ENCODE measurements around the gene C1orf159. TPM values are rescaled to one million over a fixed set of nuclear protein-coding genes. Genes with fewer than 3 reads are reported as not detected.

C1orf159 gene
- total and polyA plus RNA-seq, 4 donors: 3.9 to 7.0 (median 4.7) TPM

GRCh38 chr1:1080951-1081310 lies 35.0 kb downstream of the C1orf159 start:
- 66% methylated on average over 9 of the region's 9 CpGs for WGBS
- no peak for DNase-seq (ENCODE audit: low spot score)

More at GRCh38 chr1:1080951-1081310, 35.0 kb downstream of the C1orf159 start:
- TF ChIP-seq RXRA (IDR thresholded peaks at IDR 0.05) (no peak), GABPA (IDR thresholded peaks at IDR 0.05 in 1 of 2, conservative IDR thresholded peaks at IDR 0.05 in 1 of 2) (no peak), ATF3 (IDR thresholded peaks at IDR 0.05) (no peak), TAF1 (conservative IDR thresholded peaks at IDR 0.05) (no peak), MAX (IDR thresholded peaks at IDR 0.05) (no peak), HNF4G (IDR thresholded peaks at IDR 0.05) (no peak), JUND (IDR thresholded peaks at IDR 0.05) (no peak), YY1 (IDR thresholded peaks at IDR 0.05) (no peak), SP1 (IDR thresholded peaks at IDR 0.05) (no peak), RAD21 (IDR thresholded peaks at IDR 0.05) (no peak), NR2F2 (IDR thresholded peaks at IDR 0.05) (no peak), FOXA2 (IDR thresholded peaks at IDR 0.05) (no peak), FOXA1 (IDR thresholded peaks at IDR 0.05) (no peak), EGR1 (IDR thresholded peaks at IDR 0.05; ENCODE audit: low read depth in 2 of 2) (no peak), HNF4A (conservative IDR thresholded peaks at IDR 0.05) (no peak)
- TF ChIP-seq, protein P1, sequence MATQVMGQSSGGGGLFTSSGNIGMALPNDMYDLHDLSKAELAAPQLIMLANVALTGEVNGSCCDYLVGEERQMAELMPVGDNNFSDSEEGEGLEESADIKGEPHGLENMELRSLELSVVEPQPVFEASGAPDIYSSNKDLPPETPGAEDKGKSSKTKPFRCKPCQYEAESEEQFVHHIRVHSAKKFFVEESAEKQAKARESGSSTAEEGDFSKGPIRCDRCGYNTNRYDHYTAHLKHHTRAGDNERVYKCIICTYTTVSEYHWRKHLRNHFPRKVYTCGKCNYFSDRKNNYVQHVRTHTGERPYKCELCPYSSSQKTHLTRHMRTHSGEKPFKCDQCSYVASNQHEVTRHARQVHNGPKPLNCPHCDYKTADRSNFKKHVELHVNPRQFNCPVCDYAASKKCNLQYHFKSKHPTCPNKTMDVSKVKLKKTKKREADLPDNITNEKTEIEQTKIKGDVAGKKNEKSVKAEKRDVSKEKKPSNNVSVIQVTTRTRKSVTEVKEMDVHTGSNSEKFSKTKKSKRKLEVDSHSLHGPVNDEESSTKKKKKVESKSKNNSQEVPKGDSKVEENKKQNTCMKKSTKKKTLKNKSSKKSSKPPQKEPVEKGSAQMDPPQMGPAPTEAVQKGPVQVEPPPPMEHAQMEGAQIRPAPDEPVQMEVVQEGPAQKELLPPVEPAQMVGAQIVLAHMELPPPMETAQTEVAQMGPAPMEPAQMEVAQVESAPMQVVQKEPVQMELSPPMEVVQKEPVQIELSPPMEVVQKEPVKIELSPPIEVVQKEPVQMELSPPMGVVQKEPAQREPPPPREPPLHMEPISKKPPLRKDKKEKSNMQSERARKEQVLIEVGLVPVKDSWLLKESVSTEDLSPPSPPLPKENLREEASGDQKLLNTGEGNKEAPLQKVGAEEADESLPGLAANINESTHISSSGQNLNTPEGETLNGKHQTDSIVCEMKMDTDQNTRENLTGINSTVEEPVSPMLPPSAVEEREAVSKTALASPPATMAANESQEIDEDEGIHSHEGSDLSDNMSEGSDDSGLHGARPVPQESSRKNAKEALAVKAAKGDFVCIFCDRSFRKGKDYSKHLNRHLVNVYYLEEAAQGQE (IDR thresholded peaks at IDR 0.05): no peak
- TF ChIP-seq, protein P2, sequence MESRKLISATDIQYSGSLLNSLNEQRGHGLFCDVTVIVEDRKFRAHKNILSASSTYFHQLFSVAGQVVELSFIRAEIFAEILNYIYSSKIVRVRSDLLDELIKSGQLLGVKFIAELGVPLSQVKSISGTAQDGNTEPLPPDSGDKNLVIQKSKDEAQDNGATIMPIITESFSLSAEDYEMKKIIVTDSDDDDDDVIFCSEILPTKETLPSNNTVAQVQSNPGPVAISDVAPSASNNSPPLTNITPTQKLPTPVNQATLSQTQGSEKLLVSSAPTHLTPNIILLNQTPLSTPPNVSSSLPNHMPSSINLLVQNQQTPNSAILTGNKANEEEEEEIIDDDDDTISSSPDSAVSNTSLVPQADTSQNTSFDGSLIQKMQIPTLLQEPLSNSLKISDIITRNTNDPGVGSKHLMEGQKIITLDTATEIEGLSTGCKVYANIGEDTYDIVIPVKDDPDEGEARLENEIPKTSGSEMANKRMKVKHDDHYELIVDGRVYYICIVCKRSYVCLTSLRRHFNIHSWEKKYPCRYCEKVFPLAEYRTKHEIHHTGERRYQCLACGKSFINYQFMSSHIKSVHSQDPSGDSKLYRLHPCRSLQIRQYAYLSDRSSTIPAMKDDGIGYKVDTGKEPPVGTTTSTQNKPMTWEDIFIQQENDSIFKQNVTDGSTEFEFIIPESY (IDR thresholded peaks at IDR 0.05): no peak
- TF ChIP-seq, protein P3, sequence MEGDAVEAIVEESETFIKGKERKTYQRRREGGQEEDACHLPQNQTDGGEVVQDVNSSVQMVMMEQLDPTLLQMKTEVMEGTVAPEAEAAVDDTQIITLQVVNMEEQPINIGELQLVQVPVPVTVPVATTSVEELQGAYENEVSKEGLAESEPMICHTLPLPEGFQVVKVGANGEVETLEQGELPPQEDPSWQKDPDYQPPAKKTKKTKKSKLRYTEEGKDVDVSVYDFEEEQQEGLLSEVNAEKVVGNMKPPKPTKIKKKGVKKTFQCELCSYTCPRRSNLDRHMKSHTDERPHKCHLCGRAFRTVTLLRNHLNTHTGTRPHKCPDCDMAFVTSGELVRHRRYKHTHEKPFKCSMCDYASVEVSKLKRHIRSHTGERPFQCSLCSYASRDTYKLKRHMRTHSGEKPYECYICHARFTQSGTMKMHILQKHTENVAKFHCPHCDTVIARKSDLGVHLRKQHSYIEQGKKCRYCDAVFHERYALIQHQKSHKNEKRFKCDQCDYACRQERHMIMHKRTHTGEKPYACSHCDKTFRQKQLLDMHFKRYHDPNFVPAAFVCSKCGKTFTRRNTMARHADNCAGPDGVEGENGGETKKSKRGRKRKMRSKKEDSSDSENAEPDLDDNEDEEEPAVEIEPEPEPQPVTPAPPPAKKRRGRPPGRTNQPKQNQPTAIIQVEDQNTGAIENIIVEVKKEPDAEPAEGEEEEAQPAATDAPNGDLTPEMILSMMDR (IDR thresholded peaks at IDR 0.05; ENCODE audit: low read depth, low read length, missing input control): no peak
- Histone ChIP-seq H3K9me3 (ENCODE audit: control insufficient read depth in 4 of 4, low read length in 3 of 4) (no peaks in the 10 kb centered on the region), H3K27me3 (ENCODE audit: control insufficient read depth in 4 of 4, insufficient read depth in 4 of 4, low read length in 3 of 4) (no peaks in the 10 kb centered on the region), H3K4me1 (ENCODE audit: control insufficient read depth in 4 of 4, insufficient read depth in 4 of 4, low read length in 3 of 4) (peaks cover 8 to 12% (median 9%) of the 10 kb centered on the region in 4 donors), H3K4me3 (ENCODE audit: low read depth in 1 of 3, low read length in 3 of 3) (no peak overlapping the region), H3K27ac (ENCODE audit: low read depth in 1 of 2, low read length in 2 of 2) (no peak overlapping the region), H3K9ac (ENCODE audit: low read depth in 1 of 2, low read length in 2 of 2) (no peak overlapping the region), H3K36me3 (ENCODE audit: control insufficient read depth in 4 of 4, insufficient read depth in 3 of 4, low read depth in 1 of 4, low read length in 3 of 4) (no peaks in the 10 kb centered on the region)

Data from liver (tissue), 9 donors.